ENCODE results near the gene RAET1E. TPM values are rescaled to one million over a fixed set of nuclear protein-coding genes. Genes with fewer than 3 reads are reported as not detected.

The RAET1E gene
- total RNA-seq, 1 experiment from 2014 or later: not detected

DNA sequence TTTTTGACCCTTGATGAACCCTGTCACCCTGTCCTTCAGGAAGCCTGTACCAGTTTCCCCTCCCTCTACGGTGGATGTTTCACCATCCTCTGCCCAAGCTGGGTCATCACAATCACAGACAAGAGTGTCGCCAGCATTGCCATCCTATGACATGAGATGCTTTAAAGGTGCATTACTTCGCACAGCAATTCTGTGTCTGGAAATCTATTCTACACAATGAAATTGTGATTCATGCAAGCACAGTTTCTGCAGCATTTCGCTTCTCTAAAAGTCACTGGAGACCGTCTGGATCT lies 41.4 kb upstream of the RAET1E start:
- Histone ChIP-seq H2BK5ac (ENCODE audit: insufficient read length, low read length) (no peak overlapping the region), H3K9me3 (ENCODE audit: control insufficient read depth, low read depth, low read length) (no peaks in the 10 kb centered on the region), H3T11ph (ENCODE audit: low read length) (no peak overlapping the region), H3K23ac (ENCODE audit: insufficient read length, low read depth, low read length) (no peak overlapping the region), H2BK120ac (ENCODE audit: low read depth, low read length, poor library complexity, severe bottlenecking) (no peak overlapping the region), H4K5ac (ENCODE audit: insufficient read length, low read depth, low read length) (no peak overlapping the region), H3K27me3 (ENCODE audit: insufficient read depth, low read length) (peaks cover 84% of the 10 kb centered on the region), H3K4ac (ENCODE audit: low read depth, low read length) (no peak overlapping the region), H3K14ac (ENCODE audit: insufficient read depth, low read length) (no peak overlapping the region), H3K79me1 (ENCODE audit: insufficient read depth, low read depth, low read length, poor library complexity, severe bottlenecking) (no peaks in the 10 kb centered on the region), H4K8ac (replicated peaks; ENCODE audit: insufficient read length, low read depth, low read length) (no peak overlapping the region), H2BK15ac (ENCODE audit: low read depth, low read length) (no peak overlapping the region), H2AK5ac (ENCODE audit: insufficient read length, low read length) (no peak overlapping the region), H2BK12ac (ENCODE audit: insufficient read length, low read depth, low read length) (no peak overlapping the region), H3K9ac (ENCODE audit: extremely low read depth, insufficient read length, low read length) (no peak overlapping the region), H3K4me2 (ENCODE audit: insufficient read depth, insufficient read length, low read length) (no peak overlapping the region), H2AFZ (ENCODE audit: low read length) (no peak overlapping the region), H3K79me2 (ENCODE audit: insufficient read depth, low read length) (no peaks in the 10 kb centered on the region), H3K4me1 (ENCODE audit: insufficient read depth, low read length) (no peaks in the 10 kb centered on the region), H3K56ac (ENCODE audit: insufficient read length, low read depth, low read length) (no peak overlapping the region), H3K18ac (ENCODE audit: insufficient read length, low read depth, low read length) (no peak overlapping the region), H4K91ac (ENCODE audit: insufficient read length, low read depth, low read length) (no peak overlapping the region), H4K20me1 (ENCODE audit: control insufficient read depth, insufficient read depth, insufficient read length) (no peaks in the 10 kb centered on the region), H2BK20ac (ENCODE audit: low read depth, low read length, poor library complexity, severe bottlenecking) (no peak overlapping the region), H3K27ac (ENCODE audit: insufficient read length, low read depth, low read length) (no peak overlapping the region), H3K23me2 (ENCODE audit: insufficient read length, low read depth, low read length, poor library complexity, severe bottlenecking) (peaks cover 20% of the 10 kb centered on the region)
- Mint-ChIP-seq H3K27ac (no peak overlapping the region), H3K27me3 (ENCODE audit: low read depth) (peaks cover 100% of the 10 kb centered on the region), H3K9me3 (peaks cover 0 to 9% of the 10 kb centered on the region in 2 experiments; a peak in 2 of 5 replicates), H3K4me1 (peaks cover 12 to 14% of the 10 kb centered on the region in 2 experiments), H3K36me3 (ENCODE audit: insufficient read depth in 1 of 3, low read depth in 3 of 3) (peaks cover 0 to 4% (median 3%) of the 10 kb centered on the region in 3 experiments; a peak in 3 of 7 replicates), H3K4me3 (peak overlapping the region; percentile 49 to 72; a peak in 4 of 5 replicates)
- TF ChIP-seq CTCF (conservative IDR thresholded peaks at IDR 0.05): no peak
- DNase-seq: no peak
- no CpG with 5 or more reads among the region's 5 CpGs for WGBS (ENCODE audit: extremely low coverage, insufficient read length, low lambda C conversion rate)
